Measurements from ENCODE around the gene SEMA5A.

The SEMA5A gene

GRCh38 chr5:9170026-9170425 lies 375.8 kb downstream of the SEMA5A start:
- DNase-seq (ENCODE audit: low read depth in 2 of 2): no peak

- DNase-seq (ENCODE audit: low read depth in 2 of 2): no peak
Measured at GRCh38 chr5:9169557-9169902, 376.3 kb downstream of the SEMA5A start.

- no peak for DNase-seq (ENCODE audit: low read depth in 2 of 2)
Measured at GRCh38 chr5:9168791-9169556, 376.9 kb downstream of the SEMA5A start.

GRCh38 chr5:9166202-9167112 lies 379.4 kb downstream of the SEMA5A start:
- DNase-seq (ENCODE audit: low read depth in 2 of 2): no peak

- no peak for DNase-seq (ENCODE audit: low read depth in 2 of 2)
Measured at GRCh38 chr5:9165546-9165945, 380.3 kb downstream of the SEMA5A start.

- DNase-seq (ENCODE audit: low read depth in 2 of 2): no peak
Measured at GRCh38 chr5:9160747-9161146, 385.1 kb downstream of the SEMA5A start.

GRCh38 chr5:9157811-9158210 lies 388.1 kb downstream of the SEMA5A start:
- DNase-seq (ENCODE audit: low read depth in 2 of 2): no peak

GRCh38 chr5:9157020-9157419 lies 388.9 kb downstream of the SEMA5A start:
- no peak for DNase-seq (ENCODE audit: low read depth in 2 of 2)

- no peak for DNase-seq (ENCODE audit: low read depth in 2 of 2)
Measured at GRCh38 chr5:9156282-9156681, 389.6 kb downstream of the SEMA5A start.

GRCh38 chr5:9151684-9152427 lies 394.0 kb downstream of the SEMA5A start:
- no peak for DNase-seq (ENCODE audit: low read depth in 2 of 2)

- no peak for DNase-seq (ENCODE audit: low read depth in 2 of 2)
Measured at GRCh38 chr5:9149988-9150387, 395.9 kb downstream of the SEMA5A start.

- no peak for DNase-seq (ENCODE audit: low read depth in 2 of 2)
Measured at GRCh38 chr5:9148242-9148641, 397.6 kb downstream of the SEMA5A start.

GRCh38 chr5:9140711-9141110 lies 405.2 kb downstream of the SEMA5A start:
- no peak for DNase-seq (ENCODE audit: low read depth in 2 of 2)

GRCh38 chr5:9140202-9140601 lies 405.7 kb downstream of the SEMA5A start:
- DNase-seq (ENCODE audit: low read depth in 2 of 2): no peak

- no peak for DNase-seq (ENCODE audit: low read depth in 2 of 2)
Measured at GRCh38 chr5:9139344-9139743, 406.5 kb downstream of the SEMA5A start.

GRCh38 chr5:9128136-9128535 lies 417.7 kb downstream of the SEMA5A start:
- DNase-seq (ENCODE audit: low read depth in 2 of 2): no peak

GRCh38 chr5:9126490-9126889 lies 419.4 kb downstream of the SEMA5A start:
- no peak for DNase-seq (ENCODE audit: low read depth in 2 of 2)

GRCh38 chr5:9125852-9126251 lies 420.0 kb downstream of the SEMA5A start:
- DNase-seq (ENCODE audit: low read depth in 2 of 2): no peak

- DNase-seq (ENCODE audit: low read depth in 2 of 2): no peak
Measured at GRCh38 chr5:9124838-9125237, 421.0 kb downstream of the SEMA5A start.

GRCh38 chr5:9124071-9124470 lies 421.8 kb downstream of the SEMA5A start:
- DNase-seq (ENCODE audit: low read depth in 2 of 2): no peak

- DNase-seq (ENCODE audit: low read depth in 2 of 2): no peak
Measured at GRCh38 chr5:9122528-9122927, 423.3 kb downstream of the SEMA5A start.

GRCh38 chr5:9121597-9121996 lies 424.3 kb downstream of the SEMA5A start:
- no peak for DNase-seq (ENCODE audit: low read depth in 2 of 2)

All from activated CD4-positive, alpha-beta T cell treated with anti-CD3 and anti-CD28 coated beads for 24 hours (primary cell).